ENCODE measurements around the gene ZNF212. TPM values are rescaled to one million over a fixed set of nuclear protein-coding genes. Genes with fewer than 3 reads are reported as not detected.

Gene ZNF212
- polyA plus RNA-seq, 1 donor: 14.0 TPM

- DNase-seq: peak in 1 of 2 donors; percentile 7
Measured at GRCh38 chr7:149284343-149284742, 44.9 kb downstream of the ZNF212 start.

GRCh38 chr7:149284850-149285585 lies 45.6 kb downstream of the ZNF212 start:
- no peak overlapping the region for H3K27ac ChIP-seq (ENCODE audit: low read length)
- peak; percentile 96 for DNase-seq
- no peaks in the 10 kb centered on the region for H3K27me3 ChIP-seq (ENCODE audit: control insufficient read depth, insufficient read depth, low read length)
- peaks cover 16% of the 10 kb centered on the region for H3K36me3 ChIP-seq (ENCODE audit: control insufficient read depth, insufficient read depth, low read length)
- no CpG with 5 or more reads among the region's 66 CpGs for WGBS (ENCODE audit: insufficient coverage, low lambda C conversion rate)
- H3K9me3 ChIP-seq (ENCODE audit: control insufficient read depth, low read depth, low read length): no peaks in the 10 kb centered on the region
- H3K4me3 ChIP-seq (ENCODE audit: low read length): peak overlapping the region; percentile 54
- peaks cover 4% of the 10 kb centered on the region for H3K4me1 ChIP-seq (ENCODE audit: control insufficient read depth, insufficient read depth, low read length)

More at GRCh38 chr7:149284343-149284742, 44.9 kb downstream of the ZNF212 start:
- WGBS (ENCODE audit: insufficient coverage, low lambda C conversion rate): no CpG with 5 or more reads among the region's 3 CpGs
- Histone ChIP-seq H3K4me3 (ENCODE audit: low read length) (no peak overlapping the region), H3K27me3 (ENCODE audit: control insufficient read depth, insufficient read depth, low read length) (no peaks in the 10 kb centered on the region), H3K27ac (ENCODE audit: low read length) (no peak overlapping the region), H3K36me3 (ENCODE audit: control insufficient read depth, insufficient read depth, low read length) (peaks cover 13% of the 10 kb centered on the region), H3K4me1 (ENCODE audit: control insufficient read depth, insufficient read depth, low read length) (peaks cover 4% of the 10 kb centered on the region), H3K9me3 (ENCODE audit: control insufficient read depth, low read depth, low read length) (no peaks in the 10 kb centered on the region)

- WGBS (ENCODE audit: insufficient coverage, low lambda C conversion rate): no CpG with 5 or more reads among the region's 11 CpGs
- no peak for DNase-seq
- Histone ChIP-seq H3K36me3 (ENCODE audit: control insufficient read depth, insufficient read depth, low read length) (peaks cover 14% of the 10 kb centered on the region), H3K27ac (ENCODE audit: low read length) (no peak overlapping the region), H3K9me3 (ENCODE audit: control insufficient read depth, low read depth, low read length) (no peaks in the 10 kb centered on the region), H3K27me3 (ENCODE audit: control insufficient read depth, insufficient read depth, low read length) (no peaks in the 10 kb centered on the region), H3K4me3 (ENCODE audit: low read length) (peak overlapping the region; percentile 54), H3K4me1 (ENCODE audit: control insufficient read depth, insufficient read depth, low read length) (peaks cover 4% of the 10 kb centered on the region)
Measured at GRCh38 chr7:149285603-149286002, 46.2 kb downstream of the ZNF212 start.

GRCh38 chr7:149286811-149287400 lies 47.5 kb downstream of the ZNF212 start:
- Histone ChIP-seq H3K9me3 (ENCODE audit: control insufficient read depth, low read depth, low read length) (no peaks in the 10 kb centered on the region), H3K27ac (ENCODE audit: low read length) (no peak overlapping the region), H3K4me3 (ENCODE audit: low read length) (no peak overlapping the region), H3K36me3 (ENCODE audit: control insufficient read depth, insufficient read depth, low read length) (peaks cover 8% of the 10 kb centered on the region), H3K4me1 (ENCODE audit: control insufficient read depth, insufficient read depth, low read length) (peaks cover 4% of the 10 kb centered on the region), H3K27me3 (ENCODE audit: control insufficient read depth, insufficient read depth, low read length) (no peaks in the 10 kb centered on the region)
- no peak for DNase-seq
- WGBS (ENCODE audit: insufficient coverage, low lambda C conversion rate): no CpG with 5 or more reads among the region's 6 CpGs

- no peaks in the 10 kb centered on the region for H3K9me3 ChIP-seq (ENCODE audit: control insufficient read depth, low read depth, low read length)
- H3K4me3 ChIP-seq (ENCODE audit: low read length): no peak overlapping the region
- H3K27ac ChIP-seq (ENCODE audit: low read length): no peak overlapping the region
- peaks cover 4% of the 10 kb centered on the region for H3K4me1 ChIP-seq (ENCODE audit: control insufficient read depth, insufficient read depth, low read length)
- DNase-seq: no peak
- H3K27me3 ChIP-seq (ENCODE audit: control insufficient read depth, insufficient read depth, low read length): no peaks in the 10 kb centered on the region
- peaks cover 8% of the 10 kb centered on the region for H3K36me3 ChIP-seq (ENCODE audit: control insufficient read depth, insufficient read depth, low read length)
- WGBS (ENCODE audit: insufficient coverage, low lambda C conversion rate): no CpG with 5 or more reads among the region's 10 CpGs
Measured at GRCh38 chr7:149287622-149288021, 48.2 kb downstream of the ZNF212 start.

- H3K27me3 ChIP-seq (ENCODE audit: control insufficient read depth, insufficient read depth, low read length): no peaks in the 10 kb centered on the region
- H3K27ac ChIP-seq (ENCODE audit: low read length): no peak overlapping the region
- DNase-seq: no peak
- H3K4me3 ChIP-seq (ENCODE audit: low read length): no peak overlapping the region
- peaks cover 16% of the 10 kb centered on the region for H3K36me3 ChIP-seq (ENCODE audit: control insufficient read depth, insufficient read depth, low read length)
- WGBS (ENCODE audit: insufficient coverage, low lambda C conversion rate): no CpG with 5 or more reads among the region's 8 CpGs
- H3K4me1 ChIP-seq (ENCODE audit: control insufficient read depth, insufficient read depth, low read length): peaks cover 4% of the 10 kb centered on the region
- H3K9me3 ChIP-seq (ENCODE audit: control insufficient read depth, low read depth, low read length): no peaks in the 10 kb centered on the region
Measured at GRCh38 chr7:149289262-149289661, 49.8 kb downstream of the ZNF212 start.

- DNase-seq: no peak
- Histone ChIP-seq H3K36me3 (ENCODE audit: control insufficient read depth, insufficient read depth, low read length) (peaks cover 16% of the 10 kb centered on the region), H3K9me3 (ENCODE audit: control insufficient read depth, low read depth, low read length) (no peaks in the 10 kb centered on the region), H3K27ac (ENCODE audit: low read length) (no peak overlapping the region), H3K27me3 (ENCODE audit: control insufficient read depth, insufficient read depth, low read length) (no peaks in the 10 kb centered on the region), H3K4me1 (ENCODE audit: control insufficient read depth, insufficient read depth, low read length) (peaks cover 4% of the 10 kb centered on the region), H3K4me3 (ENCODE audit: low read length) (no peak overlapping the region)
- no CpG with 5 or more reads among the region's 4 CpGs for WGBS (ENCODE audit: insufficient coverage, low lambda C conversion rate)
Measured at GRCh38 chr7:149289856-149290255, 50.4 kb downstream of the ZNF212 start.

- Histone ChIP-seq H3K27me3 (ENCODE audit: control insufficient read depth, insufficient read depth, low read length) (no peaks in the 10 kb centered on the region), H3K36me3 (ENCODE audit: control insufficient read depth, insufficient read depth, low read length) (peaks cover 18% of the 10 kb centered on the region), H3K27ac (ENCODE audit: low read length) (no peak overlapping the region), H3K4me1 (ENCODE audit: control insufficient read depth, insufficient read depth, low read length) (no peaks in the 10 kb centered on the region), H3K9me3 (ENCODE audit: control insufficient read depth, low read depth, low read length) (no peaks in the 10 kb centered on the region), H3K4me3 (ENCODE audit: low read length) (no peak overlapping the region)
- DNase-seq: no peak
- no CpG with 5 or more reads among the region's 13 CpGs for WGBS (ENCODE audit: insufficient coverage, low lambda C conversion rate)
Measured at GRCh38 chr7:149291036-149291780, 51.8 kb downstream of the ZNF212 start.

GRCh38 chr7:149291781-149292461 lies 52.5 kb downstream of the ZNF212 start:
- DNase-seq: no peak
- no peak overlapping the region for H3K27ac ChIP-seq (ENCODE audit: low read length)
- no peaks in the 10 kb centered on the region for H3K4me1 ChIP-seq (ENCODE audit: control insufficient read depth, insufficient read depth, low read length)
- H3K36me3 ChIP-seq (ENCODE audit: control insufficient read depth, insufficient read depth, low read length): peaks cover 18% of the 10 kb centered on the region
- no peaks in the 10 kb centered on the region for H3K27me3 ChIP-seq (ENCODE audit: control insufficient read depth, insufficient read depth, low read length)
- no peak overlapping the region for H3K4me3 ChIP-seq (ENCODE audit: low read length)
- WGBS (ENCODE audit: insufficient coverage, low lambda C conversion rate): no CpG with 5 or more reads among the region's 16 CpGs
- H3K9me3 ChIP-seq (ENCODE audit: control insufficient read depth, low read depth, low read length): no peaks in the 10 kb centered on the region

GRCh38 chr7:149292462-149292823 lies 53.0 kb downstream of the ZNF212 start:
- Histone ChIP-seq H3K36me3 (ENCODE audit: control insufficient read depth, insufficient read depth, low read length) (peaks cover 18% of the 10 kb centered on the region), H3K4me3 (ENCODE audit: low read length) (no peak overlapping the region), H3K9me3 (ENCODE audit: control insufficient read depth, low read depth, low read length) (no peaks in the 10 kb centered on the region), H3K27ac (ENCODE audit: low read length) (no peak overlapping the region), H3K27me3 (ENCODE audit: control insufficient read depth, insufficient read depth, low read length) (no peaks in the 10 kb centered on the region), H3K4me1 (ENCODE audit: control insufficient read depth, insufficient read depth, low read length) (no peaks in the 10 kb centered on the region)
- no CpG with 5 or more reads among the region's 9 CpGs for WGBS (ENCODE audit: insufficient coverage, low lambda C conversion rate)
- no peak for DNase-seq

Data from large intestine (tissue), 3 donors.